Smooth muscle cell (in vitro differentiated cells): ENCODE data around the gene DOCK7. TPM values are rescaled to one million over a fixed set of nuclear protein-coding genes. Genes with fewer than 3 reads are reported as not detected.

Experiments used
- DNase-seq: peaks from one replicate; lab custom pipeline; 2025; ENCODE audit not compliant: unreplicated experiment; lab: John Stamatoyannopoulos, UW
- H2AFZ ChIP-seq: fragments of 200-600 bp; sonication (generic); 2 replicates; pipeline ENCODE4 v1.6.0; 2016; ENCODE audit warnings: antibody characterized with exemption, low read depth, mild to moderate bottlenecking
- H3F3A ChIP-seq: fragments of 200-600 bp; sonication (generic); 2 replicates; pipeline ENCODE4 v1.6.0; 2017; ENCODE audit warnings: antibody characterized with exemption, low read depth
- H3K27ac ChIP-seq: fragments of 200-600 bp; sonication (generic); 2 replicates; pipeline ENCODE4 v1.5.1; 2016; ENCODE audit warnings: low read depth, mild to moderate bottlenecking
- H3K27me3 ChIP-seq: fragments of 200-600 bp; sonication (generic); 2 replicates; pipeline ENCODE4 v1.6.1; 2016; ENCODE audit warnings: low read depth, mild to moderate bottlenecking
- H3K36me3 ChIP-seq: fragments of 200-600 bp; sonication (generic); 2 replicates; pipeline ENCODE4 v1.5.1; 2016; ENCODE audit warnings: low read depth
- H3K4me1 ChIP-seq: fragments of 200-600 bp; sonication (generic); 2 replicates; pipeline ENCODE4 v1.5.1; 2016; ENCODE audit warnings: low read depth
- H3K4me2 ChIP-seq: fragments of 200-600 bp; sonication (generic); 2 replicates; pipeline ENCODE4 v1.6.0; 2016; ENCODE audit warnings: mild to moderate bottlenecking
- H3K4me3 ChIP-seq: fragments of 200-600 bp; sonication (generic); 2 replicates; pipeline ENCODE4 v1.5.1; 2016; ENCODE audit warnings: mild to moderate bottlenecking
- H3K79me2 ChIP-seq: fragments of 200-600 bp; sonication (generic); 2 replicates; pipeline ENCODE4 v1.6.0; 2016; ENCODE audit warnings: low read depth, mild to moderate bottlenecking
- H3K9ac ChIP-seq: fragments of 200-600 bp; sonication (generic); 2 replicates; pipeline ENCODE4 v1.6.0; 2016; ENCODE audit warnings: low read depth
- H3K9me3 ChIP-seq: fragments of 200-600 bp; sonication (generic); replicated peaks from 2 replicates; pipeline ENCODE4 v1.5.1; 2016; ENCODE audit warnings: low read depth
- H4K20me1 ChIP-seq: fragments of 200-600 bp; sonication (generic); 2 replicates; pipeline ENCODE4 v1.6.0; 2016; ENCODE audit warnings: low read depth
- WGBS: methylation state at CpG from one replicate; pipeline ENCODE4 v1.1.7; 2016; ENCODE audit warnings: low lambda C conversion rate; 5-methylcytosine and 5-hydroxymethylcytosine counted together
- polyA plus RNA-seq: library from polyadenylated mRNA; unstranded; fragments of >200 nt; fragmentation: Nextera tagmentation; extraction: Ambion mirVana; gene quantifications from 2 replicates; pipeline ENCODE4 v1.2.1, GENCODE V29; 2016
- total RNA-seq: library from RNA; depleted of rRNA; stranded (reverse); fragments of >200 nt; gene quantifications from 2 replicates; pipeline ENCODE4 v1.2.3, GENCODE V29; 2014
- TF ChIP-seq, protein P1 (sequence below): fragments of 200-600 bp; sonication (generic); IDR thresholded peaks from 2 replicates; pipeline ENCODE4 v1.5.1; 2017; ENCODE audit warnings: borderline replicate concordance, mild to moderate bottlenecking, antibody characterized with exemption; ENCODE audit not compliant: insufficient read depth, poor library complexity, severe bottlenecking

The DOCK7 gene
- total and polyA plus RNA-seq, 2 experiments from 2014 or later, result 19.6 to 81.3 TPM

DNA sequence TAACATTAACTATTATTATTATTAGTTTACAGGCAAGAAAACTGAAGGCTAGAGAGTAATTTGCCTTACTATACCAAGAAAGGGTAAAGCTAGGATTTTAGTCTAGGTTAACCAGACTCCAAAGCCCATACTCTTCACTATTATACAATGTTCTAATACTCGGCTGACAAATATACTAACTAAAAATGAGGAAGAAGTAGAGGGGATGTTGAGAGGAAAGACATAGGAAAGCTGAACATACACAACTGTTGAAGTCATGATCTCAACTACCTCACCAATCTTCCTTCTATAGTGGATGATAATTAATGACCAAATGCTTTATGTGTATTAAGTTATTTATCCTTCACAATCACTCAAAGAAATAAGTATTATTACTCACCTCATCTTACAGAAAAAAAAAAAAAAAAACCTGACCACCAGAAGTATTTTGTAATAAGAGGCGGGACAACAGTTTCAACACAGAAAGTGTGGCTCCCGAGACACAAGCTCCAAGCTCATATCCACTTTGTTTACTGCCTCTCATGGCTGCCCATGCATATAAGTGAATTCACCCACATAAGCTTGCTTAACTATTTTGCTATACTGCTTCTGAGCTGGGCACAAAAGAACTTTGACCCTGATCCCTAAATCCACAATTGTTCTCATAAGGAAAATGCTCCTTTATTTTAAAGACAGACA is 173.3 kb downstream of the DOCK7 start:
- Histone ChIP-seq H3F3A (no peaks in the 10 kb centered on the region), H3K79me2 (no peaks in the 10 kb centered on the region), H4K20me1 (peaks cover 2% of the 10 kb centered on the region), H3K9me3 (no peaks in the 10 kb centered on the region), H3K4me2 (no peak overlapping the region), H3K27me3 (no peaks in the 10 kb centered on the region), H3K4me1 (no peaks in the 10 kb centered on the region), H3K9ac (no peak overlapping the region), H3K36me3 (peaks cover 3% of the 10 kb centered on the region), H3K27ac (no peak overlapping the region), H2AFZ (no peak overlapping the region), H3K4me3 (no peak overlapping the region)
- TF ChIP-seq, protein P1, sequence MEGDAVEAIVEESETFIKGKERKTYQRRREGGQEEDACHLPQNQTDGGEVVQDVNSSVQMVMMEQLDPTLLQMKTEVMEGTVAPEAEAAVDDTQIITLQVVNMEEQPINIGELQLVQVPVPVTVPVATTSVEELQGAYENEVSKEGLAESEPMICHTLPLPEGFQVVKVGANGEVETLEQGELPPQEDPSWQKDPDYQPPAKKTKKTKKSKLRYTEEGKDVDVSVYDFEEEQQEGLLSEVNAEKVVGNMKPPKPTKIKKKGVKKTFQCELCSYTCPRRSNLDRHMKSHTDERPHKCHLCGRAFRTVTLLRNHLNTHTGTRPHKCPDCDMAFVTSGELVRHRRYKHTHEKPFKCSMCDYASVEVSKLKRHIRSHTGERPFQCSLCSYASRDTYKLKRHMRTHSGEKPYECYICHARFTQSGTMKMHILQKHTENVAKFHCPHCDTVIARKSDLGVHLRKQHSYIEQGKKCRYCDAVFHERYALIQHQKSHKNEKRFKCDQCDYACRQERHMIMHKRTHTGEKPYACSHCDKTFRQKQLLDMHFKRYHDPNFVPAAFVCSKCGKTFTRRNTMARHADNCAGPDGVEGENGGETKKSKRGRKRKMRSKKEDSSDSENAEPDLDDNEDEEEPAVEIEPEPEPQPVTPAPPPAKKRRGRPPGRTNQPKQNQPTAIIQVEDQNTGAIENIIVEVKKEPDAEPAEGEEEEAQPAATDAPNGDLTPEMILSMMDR, result no peak
- no peak for DNase-seq
- WGBS, result 87% methylated on average over 3 of the region's 3 CpGs

DNA sequence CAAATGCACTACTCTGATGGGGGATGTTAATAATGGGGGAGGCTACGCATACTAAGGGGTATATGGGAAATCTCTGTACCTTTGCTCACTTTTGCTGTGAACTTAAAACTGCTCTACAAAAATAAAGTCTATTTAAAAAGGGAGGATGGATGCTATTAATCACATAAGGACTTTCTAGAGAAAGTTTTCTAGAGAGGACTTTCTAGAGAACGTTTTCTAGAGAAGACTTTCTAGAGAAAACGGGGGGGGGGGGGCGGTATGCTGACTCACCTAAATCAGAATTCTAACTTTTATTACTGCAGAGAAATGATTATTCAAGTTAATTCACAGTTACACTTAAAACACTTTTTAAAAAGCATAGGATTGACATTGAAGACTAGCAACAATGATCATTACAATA is 175.2 kb downstream of the DOCK7 start:
- no peak overlapping the region for H3K9ac ChIP-seq

DNA sequence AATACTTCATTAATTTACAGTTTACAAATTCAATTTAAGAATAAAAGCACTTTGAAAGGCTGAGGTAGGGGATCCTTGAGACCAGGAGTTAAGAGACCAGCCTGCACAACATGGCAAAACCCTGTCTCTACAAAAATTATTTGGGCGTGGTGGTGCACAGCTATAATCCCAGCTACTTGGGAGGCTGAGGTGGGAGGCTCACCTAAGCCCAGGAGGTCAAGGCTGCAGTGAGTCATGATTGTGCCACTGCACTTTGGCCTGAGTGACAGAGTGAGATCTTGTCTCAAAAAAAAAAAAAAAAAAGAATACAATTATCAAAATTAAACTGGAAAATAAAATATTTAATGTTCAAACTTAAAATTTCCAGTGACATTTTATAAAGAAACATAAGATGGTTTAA is 179.2 kb downstream of the DOCK7 start:
- H3K9me3 ChIP-seq, result no peaks in the 10 kb centered on the region
- H3K27me3 ChIP-seq, result no peaks in the 10 kb centered on the region
- no peak for DNase-seq
- H4K20me1 ChIP-seq, result no peaks in the 10 kb centered on the region
- 96% methylated on average over 1 of the region's 1 CpG for WGBS
- no peak overlapping the region for H2AFZ ChIP-seq
- H3K27ac ChIP-seq, result no peak overlapping the region
- no peak overlapping the region for H3K4me2 ChIP-seq
- H3K79me2 ChIP-seq, result no peaks in the 10 kb centered on the region
- TF ChIP-seq, protein P1, result no peak
- H3K36me3 ChIP-seq, result peaks cover 5% of the 10 kb centered on the region
- H3K4me3 ChIP-seq, result no peak overlapping the region
- no peaks in the 10 kb centered on the region for H3K4me1 ChIP-seq
- H3F3A ChIP-seq, result no peaks in the 10 kb centered on the region
- H3K9ac ChIP-seq, result no peak overlapping the region

More for the DNA sequence above, 175.2 kb downstream of the DOCK7 start:
- H3K79me2 ChIP-seq, result no peaks in the 10 kb centered on the region
- H3K9me3 ChIP-seq, result no peaks in the 10 kb centered on the region
- H3K27me3 ChIP-seq, result no peaks in the 10 kb centered on the region
- no peak overlapping the region for H3K4me3 ChIP-seq
- H3F3A ChIP-seq, result no peaks in the 10 kb centered on the region
- no peak for DNase-seq
- 73% methylated on average over 4 of the region's 4 CpGs for WGBS
- peaks cover 2% of the 10 kb centered on the region for H4K20me1 ChIP-seq
- TF ChIP-seq, protein P1, result no peak
- H3K36me3 ChIP-seq, result no peaks in the 10 kb centered on the region
- no peak overlapping the region for H3K4me2 ChIP-seq
- no peak overlapping the region for H2AFZ ChIP-seq
- no peaks in the 10 kb centered on the region for H3K4me1 ChIP-seq
- no peak overlapping the region for H3K27ac ChIP-seq

DNA sequence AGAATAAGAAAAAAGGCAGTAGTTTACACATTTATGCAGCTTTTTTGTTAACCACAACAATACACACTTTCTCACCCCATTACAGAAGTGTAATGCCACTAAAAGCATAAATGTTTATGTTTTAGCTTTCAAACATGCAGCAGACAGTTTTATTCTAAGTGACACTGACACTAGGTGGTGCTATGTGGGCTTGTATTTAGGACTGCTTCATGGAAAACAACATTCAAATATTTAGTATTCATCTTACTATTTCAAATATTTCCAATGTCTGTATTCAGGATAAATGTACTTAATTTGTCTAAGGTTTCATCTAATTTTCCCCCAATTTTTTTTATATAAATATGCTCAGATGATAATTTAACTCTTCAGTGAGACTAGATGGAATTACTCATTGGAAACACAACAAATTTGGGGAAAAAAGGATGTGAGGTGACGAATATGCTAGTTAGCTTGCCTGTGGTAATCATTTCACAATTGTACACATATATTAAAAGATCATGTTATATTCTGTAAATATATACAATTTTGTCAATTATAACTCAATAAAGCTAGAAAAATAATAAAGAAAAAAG is 179.9 kb downstream of the DOCK7 start:
- DNase-seq, result no peak
- WGBS, result 95% methylated on average over 1 of the region's 1 CpG
- Histone ChIP-seq H3K36me3 (peaks cover 5% of the 10 kb centered on the region), H3K79me2 (no peaks in the 10 kb centered on the region), H3K27me3 (no peaks in the 10 kb centered on the region), H3F3A (no peaks in the 10 kb centered on the region), H3K27ac (no peak overlapping the region), H3K9ac (no peak overlapping the region), H2AFZ (no peak overlapping the region), H3K4me3 (no peak overlapping the region), H3K4me2 (no peak overlapping the region), H3K4me1 (no peaks in the 10 kb centered on the region), H4K20me1 (no peaks in the 10 kb centered on the region), H3K9me3 (no peaks in the 10 kb centered on the region)
- TF ChIP-seq, protein P1, result peak; percentile 60
